IPS-NIHi7 (cell line): ENCODE data around the gene NELL1.

Source experiments
- DNase-seq: peaks from one replicate; pipeline ENCODE4 v3.0.0; 2012; ENCODE audit warnings: mixed read lengths; ENCODE audit errors: extremely low spot score

Gene NELL1

GRCh38 chr11:20874358-20874757 lies 205.0 kb downstream of the NELL1 start:
- DNase-seq, result no peak

GRCh38 chr11:20875889-20876288 lies 206.5 kb downstream of the NELL1 start:
- DNase-seq, result no peak

GRCh38 chr11:20876738-20877137 lies 207.4 kb downstream of the NELL1 start:
- DNase-seq, result no peak

- DNase-seq, result no peak
Measured at GRCh38 chr11:20880094-20880493, 210.7 kb downstream of the NELL1 start.

GRCh38 chr11:20881328-20882079 lies 212.1 kb downstream of the NELL1 start:
- peak; percentile 23 for DNase-seq

GRCh38 chr11:20887137-20887536 lies 217.8 kb downstream of the NELL1 start:
- DNase-seq, result no peak

- DNase-seq, result no peak
Measured at GRCh38 chr11:20894296-20894695, 224.9 kb downstream of the NELL1 start.

- DNase-seq, result no peak
Measured at GRCh38 chr11:20909995-20910726, 240.8 kb downstream of the NELL1 start.

GRCh38 chr11:20910733-20911132 lies 241.3 kb downstream of the NELL1 start:
- DNase-seq, result no peak

DNA sequence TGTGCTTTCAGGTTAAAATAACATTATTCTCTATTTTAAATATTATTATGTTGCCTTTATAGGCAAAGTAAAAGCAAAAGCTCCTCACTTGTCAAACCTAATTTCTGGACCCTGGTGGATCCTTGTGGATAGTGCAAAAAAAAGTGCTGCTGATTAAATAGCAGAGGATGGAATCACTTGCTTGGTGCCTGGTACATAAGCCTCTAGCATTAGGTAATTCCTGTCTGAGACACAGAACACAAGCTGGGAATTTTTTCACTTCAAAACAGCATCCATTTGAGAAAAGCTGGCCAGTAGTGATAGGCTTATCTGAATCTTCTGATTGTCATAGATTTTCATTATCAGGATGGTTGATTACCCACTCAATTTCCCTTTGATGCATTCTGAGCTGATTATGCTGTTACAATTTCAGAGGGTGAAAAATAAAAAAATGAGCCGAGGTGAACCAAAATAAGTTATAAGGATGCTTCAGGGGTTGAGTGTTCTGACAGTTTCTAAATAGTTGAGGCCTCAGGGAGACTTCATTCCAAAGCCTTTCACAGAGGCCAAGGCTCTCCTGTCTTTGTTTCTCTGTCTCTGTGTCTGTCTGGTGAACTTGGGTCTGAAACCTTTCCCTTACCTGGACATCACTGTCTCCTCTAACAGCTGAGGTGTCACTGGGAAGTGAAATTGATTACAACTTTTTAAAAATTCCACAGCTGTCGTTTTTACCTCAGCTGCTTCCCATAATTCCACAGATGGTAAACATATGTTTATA lies 242.9 kb downstream of the NELL1 start:
- DNase-seq, result no peak

GRCh38 chr11:20912922-20913512 lies 243.6 kb downstream of the NELL1 start:
- DNase-seq, result no peak

- no peak for DNase-seq
Measured at GRCh38 chr11:20917306-20917705, 247.9 kb downstream of the NELL1 start.

GRCh38 chr11:20926799-20927540 lies 257.6 kb downstream of the NELL1 start:
- no peak for DNase-seq

DNA sequence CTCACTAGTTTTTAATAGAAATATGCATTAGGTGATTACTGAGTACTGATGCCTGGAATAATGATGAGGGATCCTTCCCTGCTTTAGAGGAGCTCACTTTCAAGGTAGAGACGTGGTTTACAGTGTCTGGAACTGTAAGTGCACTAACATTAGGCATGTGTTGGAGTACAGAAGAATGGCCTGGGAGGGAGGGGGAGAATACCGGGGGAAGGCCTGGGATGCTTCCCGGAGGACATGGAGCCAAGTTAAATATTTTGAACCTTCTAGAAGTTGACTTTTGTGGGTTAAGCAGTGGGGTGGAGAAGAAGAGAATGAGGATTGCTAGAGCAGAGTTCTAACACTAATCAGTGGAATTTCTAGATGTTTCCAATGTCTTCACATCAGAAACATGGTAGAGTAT lies 261.6 kb downstream of the NELL1 start:
- no peak for DNase-seq

- no peak for DNase-seq
Measured at GRCh38 chr11:20933086-20933485, 263.7 kb downstream of the NELL1 start.

GRCh38 chr11:20933958-20934357 lies 264.6 kb downstream of the NELL1 start:
- DNase-seq, result no peak

GRCh38 chr11:20934516-20934915 lies 265.1 kb downstream of the NELL1 start:
- DNase-seq, result no peak

DNA sequence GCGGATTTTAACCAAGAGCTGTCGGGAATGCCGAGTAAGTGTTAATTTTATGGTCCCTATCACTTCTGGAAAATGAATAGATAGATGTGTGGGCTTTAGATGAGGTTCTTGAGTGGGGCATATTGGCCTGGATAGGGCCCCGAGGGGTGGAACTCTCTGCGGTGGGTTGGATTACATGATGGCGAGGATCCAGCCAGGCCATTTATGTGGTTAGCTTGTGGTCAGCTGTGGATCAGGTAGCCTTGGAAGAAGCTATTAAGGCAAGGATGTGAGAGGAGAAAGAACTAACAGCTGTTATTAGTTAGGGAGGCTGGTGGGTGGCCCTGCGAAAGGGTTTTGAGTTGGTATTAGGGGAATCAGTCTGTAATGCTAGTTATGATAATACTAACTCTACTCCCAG lies 268.4 kb downstream of the NELL1 start:
- DNase-seq, result no peak

GRCh38 chr11:20949585-20949984 lies 280.2 kb downstream of the NELL1 start:
- DNase-seq, result no peak

GRCh38 chr11:20962581-20962980 lies 293.2 kb downstream of the NELL1 start:
- DNase-seq, result no peak

- DNase-seq, result no peak
Measured at GRCh38 chr11:20963596-20963995, 294.2 kb downstream of the NELL1 start.
